ENCODE results near the gene EVI5.
A peak's percentile ranks its signal among the peaks of the same experiment; 100 is the strongest.
"Not testable (repeated sequence)": the region's sequence is repeated elsewhere in the genome, so short reads cannot be mapped to it uniquely, and the experiment has no call there.

EVI5 gene

DNA sequence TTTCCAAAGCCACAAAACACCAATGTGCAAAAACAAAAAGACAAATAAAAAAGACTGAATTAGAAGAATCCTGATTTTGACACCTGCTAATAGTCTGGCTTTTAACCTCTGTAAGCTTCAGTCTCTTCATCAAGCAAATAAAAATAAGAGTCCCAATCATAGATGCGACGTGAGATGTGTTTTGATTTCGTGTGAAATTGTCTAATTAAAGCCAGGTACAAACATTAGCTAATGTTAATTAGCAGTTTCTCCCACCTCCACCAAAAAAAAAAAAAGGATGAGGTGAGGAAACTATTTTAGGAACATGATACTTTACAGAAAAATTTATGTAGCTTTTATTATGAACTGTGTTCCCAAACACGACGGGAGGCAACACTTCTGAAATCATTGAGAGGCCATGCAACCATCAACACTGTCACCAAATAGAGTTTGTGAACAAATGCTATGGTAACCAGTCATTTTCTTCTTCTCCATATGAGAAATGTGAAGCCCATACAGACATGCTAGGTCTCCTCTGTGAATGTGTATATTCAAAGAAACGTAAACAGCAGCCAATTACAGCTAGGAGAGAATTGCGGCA lies 6.7 kb upstream of the EVI5 start:
- DNase-seq (ENCODE audit: low read depth) = no peak

DNA sequence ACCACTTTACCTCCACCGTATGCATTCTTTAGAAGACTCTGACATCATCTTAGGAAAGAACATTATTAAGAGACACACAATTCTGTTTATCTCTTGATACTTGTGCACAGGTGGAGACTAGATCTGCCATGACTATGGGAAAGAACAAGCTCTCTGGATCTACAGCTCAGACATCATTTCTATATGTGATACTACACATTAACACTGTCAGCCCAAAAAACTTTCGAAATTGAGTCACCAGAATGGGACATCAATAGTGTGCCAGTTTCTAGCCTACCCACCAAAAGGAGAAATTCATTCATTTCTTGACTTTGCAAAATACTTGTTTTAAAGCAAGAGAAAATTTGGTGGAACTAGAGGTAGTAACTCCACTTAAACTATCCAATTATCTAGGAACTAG lies 6.0 kb upstream of the EVI5 start:
- DNase-seq (ENCODE audit: low read depth) = no peak

DNA sequence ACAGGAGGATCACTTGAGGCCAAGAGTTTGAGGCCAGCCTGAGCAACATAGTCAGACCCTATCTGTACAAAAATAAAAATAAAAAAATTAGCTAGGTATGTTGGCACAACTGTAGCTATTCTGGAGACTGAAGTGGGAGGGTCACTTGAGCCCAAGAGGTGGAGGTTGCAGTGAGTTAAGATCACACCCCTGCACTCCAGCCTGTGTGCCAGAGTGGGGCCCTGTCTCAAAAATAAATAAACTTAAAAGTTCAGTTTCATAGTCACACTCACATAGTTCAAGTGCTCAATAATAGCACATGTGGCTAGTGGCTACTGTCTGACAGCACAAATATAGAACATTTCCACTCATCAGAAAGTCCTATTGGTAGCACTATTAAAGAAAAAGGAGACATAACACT lies 5.2 kb upstream of the EVI5 start:
- no peak for DNase-seq (ENCODE audit: low read depth)

DNA sequence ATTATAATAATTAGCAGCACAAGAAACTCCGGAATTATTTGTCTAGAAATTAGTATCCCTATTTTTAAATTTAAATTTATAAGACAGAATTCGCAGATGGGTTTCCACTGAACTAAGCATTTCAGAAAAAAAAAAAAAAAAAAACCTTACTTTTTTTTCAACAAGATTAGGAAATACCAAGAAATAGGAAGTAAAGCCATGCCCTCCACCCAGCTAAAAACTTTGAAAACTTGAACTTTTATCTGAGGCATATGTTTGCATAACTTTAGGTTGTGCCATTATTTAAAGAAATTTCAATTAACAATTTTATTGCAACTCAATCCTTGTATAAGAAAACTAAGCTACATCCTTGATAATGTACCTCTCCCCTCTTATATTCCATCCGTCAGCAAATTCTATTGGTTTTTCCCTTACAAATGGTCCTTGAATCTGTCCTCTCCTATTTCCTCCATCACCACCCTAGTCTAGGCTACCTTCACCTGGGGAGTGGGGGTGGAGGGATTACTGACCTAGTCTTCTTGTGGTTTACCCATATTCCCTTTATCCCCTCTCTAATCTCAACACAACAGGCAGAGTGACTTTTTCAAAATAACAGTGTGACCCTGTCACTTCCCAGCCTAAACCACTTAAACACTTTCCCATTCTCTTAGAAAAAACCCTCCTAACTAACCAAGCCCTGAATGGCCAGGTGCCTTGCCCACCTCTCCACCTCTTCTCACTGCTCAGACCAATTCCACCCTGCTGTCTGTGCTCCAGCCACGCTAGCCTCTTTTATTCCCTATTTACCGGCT lies 1.4 kb upstream of the EVI5 start:
- DNase-seq (ENCODE audit: low read depth) = no peak

DNA sequence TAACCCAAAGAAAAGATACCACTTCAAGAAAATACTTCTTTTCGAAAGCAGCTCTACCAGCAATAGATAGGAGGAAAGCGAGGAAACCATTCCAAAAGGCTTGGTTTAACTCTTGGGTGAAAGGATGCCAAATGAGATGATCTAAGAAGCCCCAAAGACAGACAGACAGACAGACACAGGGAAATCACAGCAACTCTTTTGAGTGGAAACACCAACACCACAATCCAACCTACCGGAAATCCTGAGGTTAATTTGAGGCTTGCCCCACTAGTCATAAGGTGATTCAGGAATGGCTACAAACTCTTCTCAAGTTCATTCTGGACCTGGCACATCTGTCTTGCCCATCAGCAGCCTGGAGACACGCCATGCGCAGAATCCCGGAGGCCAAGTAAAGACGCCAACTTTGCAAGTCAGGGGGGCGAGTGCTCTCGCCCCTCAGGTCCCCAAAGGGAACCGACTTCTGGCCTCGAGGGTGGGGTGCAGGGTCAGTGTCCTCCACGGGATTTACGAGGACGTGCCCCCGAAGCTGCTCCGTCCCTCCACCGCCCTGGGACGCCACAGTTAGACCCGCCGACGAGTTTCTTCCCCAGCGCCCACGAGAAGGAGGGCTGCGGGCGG lies 778 bp downstream of the EVI5 start:
- DNase-seq (ENCODE audit: low read depth) = peak; percentile 20

DNA sequence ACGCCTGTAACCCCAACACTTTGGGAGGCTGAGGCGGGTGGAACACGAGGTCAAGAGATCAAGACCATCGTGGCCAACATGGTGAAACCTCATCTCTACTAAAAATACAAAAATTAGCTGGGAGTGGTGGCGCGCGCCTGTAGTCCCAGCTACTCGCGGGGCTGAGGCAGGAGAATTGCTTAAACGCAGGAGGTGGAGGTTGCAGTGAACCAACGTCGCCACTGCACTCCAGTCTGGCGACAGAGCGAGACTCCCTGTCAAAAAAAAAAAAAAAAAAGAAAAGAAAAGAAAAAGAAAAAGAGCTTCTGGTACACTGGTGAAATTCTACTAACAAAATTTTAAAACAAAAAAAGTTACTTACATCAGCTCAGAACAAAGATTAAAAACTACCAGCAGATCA lies 1.4 kb downstream of the EVI5 start:
- peak; percentile 13 for DNase-seq (ENCODE audit: low read depth)

DNA sequence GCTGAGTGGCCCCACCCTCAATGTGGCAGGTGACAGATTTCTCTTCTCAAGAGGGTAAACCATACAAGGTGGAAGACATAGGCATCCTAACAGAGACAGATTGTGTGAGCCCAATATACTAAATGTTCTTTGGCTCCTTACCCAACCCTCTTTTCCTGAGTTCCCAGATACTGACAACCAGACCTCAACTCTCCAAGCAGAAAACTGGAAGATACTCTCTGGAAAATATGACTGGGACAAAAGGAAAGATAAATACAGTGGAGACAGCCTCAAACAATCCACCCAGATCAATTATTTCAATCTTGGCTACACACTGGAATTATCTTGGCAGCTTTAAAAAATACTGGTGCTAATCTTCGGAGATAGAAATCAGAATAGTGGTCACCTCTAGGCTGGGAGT lies 6.5 kb downstream of the EVI5 start:
- DNase-seq (ENCODE audit: low read depth) = no peak

DNA sequence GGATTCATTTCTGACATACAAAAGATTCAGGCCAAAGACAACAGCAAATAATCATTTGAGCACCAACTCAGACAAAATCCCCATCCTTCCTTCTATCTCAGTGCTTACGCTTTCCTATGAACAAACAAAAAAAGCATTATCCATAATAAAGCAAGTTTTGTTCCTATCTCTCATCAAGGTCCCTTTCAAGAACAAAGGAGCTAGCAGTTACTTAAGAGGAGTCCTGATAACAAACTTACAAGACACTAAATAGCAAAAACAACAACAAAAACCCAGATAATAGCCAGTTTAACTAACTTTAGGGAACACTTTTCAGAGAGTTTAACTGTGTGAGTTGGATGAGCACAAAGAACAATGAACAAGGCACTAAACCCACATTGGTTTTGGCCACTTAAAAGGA lies 10.5 kb downstream of the EVI5 start:
- no peak for DNase-seq (ENCODE audit: low read depth)

DNA sequence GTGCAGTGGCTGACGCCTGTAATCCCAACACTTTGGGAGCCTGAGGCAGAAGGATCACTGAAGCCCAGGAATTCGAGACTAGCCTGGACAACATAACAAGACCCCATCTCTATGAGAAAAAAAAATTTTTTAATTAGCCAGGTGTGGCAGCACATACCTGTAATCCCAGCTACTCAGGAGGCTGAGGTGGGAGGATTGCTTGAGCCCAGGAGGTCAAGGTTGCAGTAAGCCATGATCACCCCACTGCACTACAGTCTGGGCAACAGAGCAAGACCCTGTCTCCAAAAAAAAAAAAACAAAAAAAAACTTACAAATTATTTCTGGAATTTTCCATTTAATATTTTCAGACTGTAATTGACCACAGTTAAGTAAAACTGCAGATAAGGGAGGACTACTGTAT lies 11.2 kb downstream of the EVI5 start:
- not testable (repeated sequence) for DNase-seq (ENCODE audit: low read depth)

DNA sequence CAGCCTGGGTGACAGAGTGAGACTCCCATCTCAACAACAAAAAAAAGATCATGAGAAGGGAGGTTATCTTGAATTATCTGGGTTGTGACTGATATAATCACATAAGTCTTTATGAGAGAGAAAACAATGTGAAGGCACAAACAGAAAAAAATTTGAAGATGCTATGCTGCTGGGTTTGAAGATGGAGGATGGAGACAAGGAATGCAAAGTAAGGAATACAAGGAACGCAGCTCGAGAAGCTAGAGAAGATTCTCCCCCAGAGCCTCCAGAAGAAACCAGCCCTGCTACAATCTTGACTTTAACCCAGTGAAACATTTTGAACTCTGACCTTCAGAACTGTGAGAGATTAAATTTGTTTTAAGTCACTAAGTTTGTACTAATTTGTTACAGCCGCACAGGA lies 15.1 kb downstream of the EVI5 start:
- no peak for DNase-seq (ENCODE audit: low read depth)

DNA sequence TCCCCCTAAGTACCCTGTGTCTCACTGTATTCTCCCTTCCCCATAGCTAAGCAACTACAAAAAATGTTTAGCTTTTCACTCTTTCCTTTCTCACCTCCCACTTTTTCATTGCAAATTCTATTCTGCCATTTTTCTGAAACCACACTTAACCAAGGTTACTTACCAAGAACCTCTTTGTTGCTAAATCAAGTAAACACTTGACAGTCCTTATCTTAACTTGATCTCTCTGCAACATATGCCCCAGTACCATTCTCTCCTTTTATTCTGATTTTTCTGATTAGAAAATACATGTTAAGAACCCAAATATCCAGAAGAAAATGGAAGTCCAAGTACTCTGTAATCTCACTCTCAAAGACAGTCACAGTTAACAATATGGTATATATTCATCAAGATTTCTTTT lies 16.0 kb downstream of the EVI5 start:
- no peak for DNase-seq (ENCODE audit: low read depth)

DNA sequence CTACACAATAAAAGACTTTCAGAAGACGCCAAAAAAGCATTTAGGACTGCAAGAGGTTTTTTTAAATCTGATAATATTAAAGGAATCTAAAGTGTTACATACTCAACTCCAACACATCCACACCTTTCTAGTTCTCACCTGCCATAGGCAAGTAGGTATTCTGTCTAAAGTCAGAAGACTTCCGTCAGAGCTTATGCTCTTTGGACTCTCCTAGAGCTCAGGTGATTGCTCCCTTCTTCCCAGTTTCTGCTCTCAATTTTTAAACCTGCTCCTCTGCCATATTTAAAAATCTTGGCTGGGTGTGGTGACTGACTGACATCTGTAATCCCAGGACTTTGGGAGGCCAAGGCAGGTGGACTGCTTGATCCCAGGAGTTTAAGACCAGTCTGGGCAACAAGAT lies 16.6 kb downstream of the EVI5 start:
- no peak for DNase-seq (ENCODE audit: low read depth)

DNA sequence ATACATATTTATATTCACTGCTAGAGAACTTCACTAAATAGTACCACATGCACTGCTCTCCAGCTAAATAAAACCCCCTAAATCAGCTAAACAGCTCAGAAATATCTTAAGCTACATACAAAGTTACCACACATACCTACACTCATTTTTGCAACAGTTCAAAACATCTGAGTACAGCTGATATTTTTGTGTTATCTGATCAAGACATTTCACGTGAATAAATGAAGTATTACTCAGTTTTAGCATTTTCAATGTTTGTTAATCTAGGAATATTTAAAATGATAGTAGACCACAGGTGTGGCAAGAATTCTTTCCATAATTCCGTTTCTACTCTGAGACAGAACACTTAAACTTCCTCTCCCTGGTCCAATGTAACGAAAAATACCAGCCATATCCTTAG lies 20.8 kb downstream of the EVI5 start:
- DNase-seq (ENCODE audit: low read depth) = no peak

DNA sequence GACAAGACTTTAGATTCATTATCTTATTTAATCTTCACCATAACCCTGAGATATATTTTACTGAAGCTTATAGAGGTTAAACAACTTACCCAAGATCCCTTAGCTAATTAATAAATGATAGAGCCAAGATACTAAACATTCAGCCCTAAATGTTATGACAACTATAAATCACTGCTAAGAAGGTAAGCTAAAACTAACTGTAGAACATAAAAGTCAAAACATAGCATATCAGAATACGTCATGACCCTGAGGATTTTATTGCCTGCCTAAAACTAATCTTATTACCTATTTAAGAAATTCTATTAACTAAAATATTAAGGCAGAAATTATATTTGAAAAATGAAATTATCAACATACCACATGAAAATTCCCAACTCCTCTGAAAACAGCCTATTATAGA lies 22.6 kb downstream of the EVI5 start:
- DNase-seq (ENCODE audit: low read depth) = no peak

DNA sequence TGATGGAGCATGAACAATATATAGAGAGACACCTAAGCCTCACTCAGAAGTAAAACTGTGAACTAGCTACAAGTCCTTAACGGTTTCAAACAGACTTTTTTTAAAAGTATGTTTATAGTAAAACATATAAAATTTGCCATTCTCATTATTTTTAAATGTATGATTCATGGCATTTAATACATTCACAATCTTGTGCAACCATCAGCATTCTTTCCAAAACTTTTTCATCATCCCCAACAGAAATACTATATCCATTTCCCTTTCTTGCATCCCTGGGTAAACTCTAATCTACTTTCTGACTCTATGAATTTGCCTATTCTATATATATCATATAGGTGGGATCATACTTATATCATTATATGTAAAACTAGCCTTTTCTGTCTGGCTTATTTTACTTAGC lies 25.5 kb downstream of the EVI5 start:
- no peak for DNase-seq (ENCODE audit: low read depth)

DNA sequence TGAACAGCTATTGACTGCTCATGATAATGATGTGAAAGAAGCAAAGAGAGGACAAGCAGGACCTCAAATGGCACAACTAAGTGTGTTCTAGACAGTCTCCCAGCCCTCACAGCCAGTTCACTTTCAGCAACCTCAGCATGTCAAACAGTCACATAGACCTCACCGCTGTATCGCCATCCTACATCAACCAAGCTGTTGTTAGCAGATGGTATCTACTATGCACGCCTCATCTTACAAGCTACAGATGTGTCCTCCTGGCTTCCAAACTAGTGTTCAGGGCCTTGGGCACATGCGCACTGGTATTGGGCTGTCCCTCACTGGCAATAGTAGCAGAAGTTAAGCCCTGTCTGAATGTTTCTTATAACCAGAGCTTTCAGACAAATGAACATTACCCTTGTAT lies 28.4 kb downstream of the EVI5 start:
- DNase-seq (ENCODE audit: low read depth) = no peak

DNA sequence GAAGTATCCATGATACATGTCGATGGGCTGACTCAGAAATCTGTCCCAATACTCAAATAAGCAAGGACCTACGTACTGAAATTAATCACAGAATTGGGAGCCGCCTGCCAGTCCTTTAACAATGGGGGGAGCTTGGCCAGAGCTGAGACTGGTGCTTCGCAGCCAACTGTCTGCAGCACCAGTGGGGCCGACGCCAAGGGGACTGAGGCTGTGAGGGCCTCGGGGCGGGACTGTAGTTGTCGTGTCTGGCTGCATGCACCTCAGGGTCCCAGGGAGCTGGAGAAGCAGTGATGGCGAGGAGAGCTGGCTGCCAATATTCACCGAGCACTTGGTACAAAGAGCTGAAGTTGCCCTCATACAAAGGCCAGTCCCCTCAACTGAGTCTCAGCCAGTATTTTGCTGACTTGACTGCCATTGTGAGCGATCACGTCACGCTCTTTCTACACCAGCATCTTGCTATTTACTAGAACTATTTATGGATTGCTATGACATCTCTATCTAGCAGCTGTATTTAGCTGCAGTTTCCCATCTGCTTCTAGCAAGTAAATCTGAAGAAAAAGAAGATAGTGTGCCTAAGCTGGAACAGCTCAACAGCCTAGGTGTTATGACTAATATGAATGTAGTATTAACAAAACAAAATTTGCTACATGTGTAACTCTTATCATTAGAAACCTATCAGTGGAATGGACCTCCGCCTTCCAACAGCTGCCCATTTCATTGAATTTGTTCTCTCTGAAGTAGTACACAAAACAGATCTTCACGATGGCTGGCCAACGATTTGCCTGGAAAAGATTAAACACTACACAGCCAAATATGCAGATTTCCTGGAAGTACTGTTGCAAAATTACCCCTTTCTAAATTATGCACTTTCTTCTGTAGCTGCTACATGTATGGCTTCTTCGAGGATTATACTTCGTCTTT lies 29.1 kb downstream of the EVI5 start:
- no peak for DNase-seq (ENCODE audit: low read depth)

DNA sequence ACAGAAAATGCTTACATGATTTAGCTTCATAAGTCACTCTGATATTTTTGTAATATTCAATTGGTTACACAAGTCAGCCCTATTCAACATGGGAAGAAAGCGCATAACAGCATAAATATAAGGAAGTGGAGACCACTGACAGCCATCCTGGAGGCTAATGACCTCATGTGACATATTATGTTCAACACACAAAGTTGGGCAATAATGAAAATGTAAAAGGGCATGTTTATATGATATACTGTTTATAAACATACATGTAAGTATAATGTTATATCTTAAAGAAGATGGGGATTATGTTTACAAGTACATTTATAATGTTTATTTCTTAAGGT lies 30.2 kb downstream of the EVI5 start:
- no peak for DNase-seq (ENCODE audit: low read depth)

DNA sequence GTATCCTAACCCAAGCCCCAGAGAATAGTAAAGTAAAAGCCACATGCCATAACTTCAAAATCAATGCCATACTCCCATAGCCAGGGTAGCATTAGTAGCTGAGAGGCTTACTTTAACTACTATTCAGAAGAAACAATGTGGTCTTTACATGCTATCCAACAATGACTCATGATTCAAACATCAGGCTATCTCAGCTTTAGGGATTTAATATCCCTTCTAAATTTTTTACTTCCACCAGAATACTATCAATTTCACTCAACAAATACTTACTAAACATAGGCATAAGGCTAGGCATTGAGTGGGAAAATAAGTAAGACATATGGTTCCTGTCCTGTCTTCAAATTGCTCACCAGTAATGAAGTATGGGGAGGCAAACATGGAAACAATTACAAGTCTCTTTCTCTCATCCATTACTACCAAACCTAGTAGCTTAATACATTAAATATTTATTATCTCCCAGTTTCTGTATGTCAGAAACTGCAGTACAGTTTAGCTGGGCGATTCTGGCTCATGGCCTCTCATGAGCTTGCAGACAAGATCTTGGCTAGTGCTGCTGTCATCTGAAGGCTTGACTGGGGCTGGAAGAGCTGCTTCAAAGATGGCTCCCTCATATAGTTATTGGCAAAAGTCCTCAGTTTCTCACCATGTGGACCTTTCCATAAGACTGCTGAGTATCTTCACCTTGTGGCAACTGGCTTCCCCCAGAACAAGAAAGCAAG lies 30.7 kb downstream of the EVI5 start:
- DNase-seq (ENCODE audit: low read depth) = peak; percentile 43

DNA sequence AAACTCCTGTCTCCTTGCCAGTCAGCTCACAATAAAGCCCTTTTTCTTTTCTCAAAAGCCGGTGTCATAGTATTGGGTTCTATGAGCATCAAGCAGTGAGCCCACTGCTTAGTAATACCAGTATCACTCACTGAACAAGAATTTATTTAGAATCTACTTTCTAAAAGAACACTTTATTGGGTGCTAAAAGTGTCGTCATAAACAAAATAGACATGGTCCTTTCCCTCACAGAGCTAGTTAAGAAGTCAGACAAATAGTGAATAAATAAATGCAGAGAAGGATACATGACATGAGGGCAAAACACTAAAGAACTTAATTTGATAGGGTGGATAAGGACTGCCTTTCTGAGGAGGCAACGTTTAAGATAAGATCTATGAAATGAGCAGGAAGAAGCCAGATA lies 32.2 kb downstream of the EVI5 start:
- no peak for DNase-seq (ENCODE audit: low read depth)

DNA sequence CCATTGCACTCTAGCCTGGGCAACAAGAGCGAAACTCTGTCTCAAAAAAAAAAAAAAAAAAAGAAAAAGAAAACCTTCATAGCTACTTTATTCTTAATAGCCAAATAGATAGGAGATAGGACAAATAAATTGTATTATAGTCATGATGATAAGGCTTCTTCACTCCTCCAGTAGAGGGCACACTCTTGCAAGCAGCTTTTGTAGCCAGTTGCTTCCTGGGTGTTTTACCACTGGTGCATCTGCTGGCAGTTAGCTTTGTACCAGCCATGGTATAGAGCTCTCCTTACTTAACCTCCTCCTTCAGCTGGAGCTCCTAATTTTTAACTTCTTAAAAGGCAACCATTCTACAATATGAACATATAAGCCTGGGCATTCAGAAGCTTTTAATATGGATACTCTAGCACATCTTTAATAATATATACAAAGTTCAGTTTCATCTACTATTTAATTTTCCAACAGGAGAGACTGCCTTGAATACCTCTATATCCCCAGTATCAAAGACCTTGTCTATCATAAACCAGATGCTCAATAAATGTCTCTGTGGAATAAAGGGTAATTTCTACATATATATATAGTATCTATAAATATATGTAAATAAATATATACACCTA lies 35.8 kb downstream of the EVI5 start:
- peak; percentile 65 for DNase-seq (ENCODE audit: low read depth)

DNA sequence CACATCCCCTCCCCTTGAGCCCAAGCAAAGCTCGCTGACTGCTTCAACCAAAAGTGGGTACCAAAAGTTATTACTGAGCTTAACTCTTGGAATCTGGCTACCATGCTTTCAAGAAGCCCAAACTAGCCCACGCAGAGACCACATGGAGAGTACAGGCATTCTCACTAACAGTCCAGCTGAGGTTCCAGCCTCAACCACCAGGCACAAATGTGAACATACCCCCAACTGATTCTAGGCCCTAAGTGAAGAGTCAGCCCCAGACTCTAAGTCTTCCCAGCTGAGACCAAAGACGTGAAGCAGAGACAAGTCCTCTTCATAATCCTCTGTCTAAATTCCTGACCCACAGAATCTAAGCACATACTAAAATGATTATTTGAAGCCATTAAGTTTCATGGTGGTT lies 36.8 kb downstream of the EVI5 start:
- no peak for DNase-seq (ENCODE audit: low read depth)

Data from fibroblast of the conjunctiva (primary cell).